GM12865 (cell line): ENCODE results near the gene KDM5A.
"Not testable (repeated sequence)": the region's sequence is repeated elsewhere in the genome, so short reads cannot be mapped to it uniquely, and the experiment has no call there.

Source experiments
- DNase-seq: peaks from one replicate; pipeline ENCODE4 v3.0.0; 2010; ENCODE audit warnings: low read depth
- H3K4me3 ChIP-seq: 2 replicates; pipeline ENCODE4 v1.5.1; 2011; ENCODE audit warnings: mild to moderate bottlenecking, low read depth, low read length, control low read depth
- TF ChIP-seq, protein P1 (sequence below): IDR thresholded peaks from 2 replicates; pipeline ENCODE4 v1.5.1; 2011; ENCODE audit warnings: low read length, control low read depth, low read depth, inconsistent platforms; ENCODE audit not compliant: insufficient read depth; ENCODE audit errors: missing control alignments

Gene KDM5A

DNA sequence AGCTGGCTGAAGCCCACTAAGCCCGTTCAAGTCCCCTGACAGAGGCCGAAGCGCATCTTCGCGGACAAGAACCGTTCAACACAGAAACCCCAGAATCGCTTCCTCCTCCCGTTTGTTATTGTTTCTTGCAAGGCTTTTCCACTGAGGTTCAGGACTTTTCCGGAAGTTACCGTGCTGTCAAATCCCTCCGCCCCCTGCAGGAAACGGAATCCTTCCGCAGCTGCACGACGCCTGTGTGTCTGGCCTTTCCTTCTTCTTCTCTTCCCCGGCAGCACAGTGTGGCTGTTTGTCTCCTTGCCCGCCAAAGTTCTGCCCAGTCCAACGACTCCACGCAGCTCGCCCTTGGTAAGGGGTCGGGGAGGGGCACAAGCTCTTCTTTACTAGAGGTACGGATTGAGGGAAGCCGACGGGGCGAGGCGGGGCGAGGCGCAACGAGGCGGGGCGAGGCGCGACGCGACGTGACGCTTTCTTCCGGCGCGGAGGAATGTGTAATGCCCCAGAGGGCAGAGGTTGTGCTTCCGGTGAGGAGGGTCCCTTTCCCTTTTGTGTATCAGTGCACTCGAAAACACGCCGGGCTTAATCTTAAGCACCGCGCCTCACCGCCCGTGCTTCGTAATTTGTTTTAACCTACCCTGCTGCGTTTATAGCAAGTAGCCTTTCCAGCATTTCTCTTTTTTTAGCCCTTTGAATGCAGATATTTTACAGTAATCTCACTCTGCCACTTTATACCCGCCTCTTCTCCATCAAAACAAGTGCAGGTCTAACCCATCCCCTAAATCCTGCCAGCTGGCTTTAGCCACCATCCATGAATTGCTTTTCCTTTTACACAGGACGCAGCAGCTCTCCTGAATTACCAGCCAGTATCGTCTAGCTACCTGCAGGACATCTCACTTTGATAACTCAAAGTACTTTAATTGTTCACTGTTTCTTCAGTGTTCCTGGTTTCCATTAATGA lies at the start of gene KDM5A:
TSS of gene KDM5A (minus strand) at position 179 of the 955 bp plus-strand sequence. CDS start 229 bp downstream, outside the sequence.
- peak; percentile 95 for DNase-seq
- TF ChIP-seq, protein P1, sequence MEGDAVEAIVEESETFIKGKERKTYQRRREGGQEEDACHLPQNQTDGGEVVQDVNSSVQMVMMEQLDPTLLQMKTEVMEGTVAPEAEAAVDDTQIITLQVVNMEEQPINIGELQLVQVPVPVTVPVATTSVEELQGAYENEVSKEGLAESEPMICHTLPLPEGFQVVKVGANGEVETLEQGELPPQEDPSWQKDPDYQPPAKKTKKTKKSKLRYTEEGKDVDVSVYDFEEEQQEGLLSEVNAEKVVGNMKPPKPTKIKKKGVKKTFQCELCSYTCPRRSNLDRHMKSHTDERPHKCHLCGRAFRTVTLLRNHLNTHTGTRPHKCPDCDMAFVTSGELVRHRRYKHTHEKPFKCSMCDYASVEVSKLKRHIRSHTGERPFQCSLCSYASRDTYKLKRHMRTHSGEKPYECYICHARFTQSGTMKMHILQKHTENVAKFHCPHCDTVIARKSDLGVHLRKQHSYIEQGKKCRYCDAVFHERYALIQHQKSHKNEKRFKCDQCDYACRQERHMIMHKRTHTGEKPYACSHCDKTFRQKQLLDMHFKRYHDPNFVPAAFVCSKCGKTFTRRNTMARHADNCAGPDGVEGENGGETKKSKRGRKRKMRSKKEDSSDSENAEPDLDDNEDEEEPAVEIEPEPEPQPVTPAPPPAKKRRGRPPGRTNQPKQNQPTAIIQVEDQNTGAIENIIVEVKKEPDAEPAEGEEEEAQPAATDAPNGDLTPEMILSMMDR, result no peak
- H3K4me3 ChIP-seq, result peak within 1 kb of the TSS; percentile 99

DNA sequence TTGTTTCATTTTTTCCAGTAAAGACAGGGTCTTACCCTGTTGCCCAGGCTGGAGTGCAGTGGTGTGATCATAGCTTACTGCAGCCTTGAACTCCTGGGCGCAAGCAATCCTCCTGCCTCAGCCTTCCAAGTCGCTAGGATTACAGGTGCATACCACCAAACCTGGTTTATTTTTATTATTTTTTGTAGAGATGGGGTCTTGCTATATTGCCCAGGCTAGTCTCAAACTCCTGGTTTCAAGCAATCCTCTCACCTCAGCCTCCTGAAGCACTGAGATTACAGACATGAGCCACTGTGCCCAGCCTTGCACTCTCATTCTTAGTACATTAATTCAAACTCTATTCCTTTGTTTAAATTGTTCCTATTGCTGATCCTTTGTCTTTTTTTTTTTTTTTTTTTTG lies 46.6 kb upstream of the KDM5A start:
- not testable (repeated sequence) for H3K4me3 ChIP-seq, DNase-seq

DNA sequence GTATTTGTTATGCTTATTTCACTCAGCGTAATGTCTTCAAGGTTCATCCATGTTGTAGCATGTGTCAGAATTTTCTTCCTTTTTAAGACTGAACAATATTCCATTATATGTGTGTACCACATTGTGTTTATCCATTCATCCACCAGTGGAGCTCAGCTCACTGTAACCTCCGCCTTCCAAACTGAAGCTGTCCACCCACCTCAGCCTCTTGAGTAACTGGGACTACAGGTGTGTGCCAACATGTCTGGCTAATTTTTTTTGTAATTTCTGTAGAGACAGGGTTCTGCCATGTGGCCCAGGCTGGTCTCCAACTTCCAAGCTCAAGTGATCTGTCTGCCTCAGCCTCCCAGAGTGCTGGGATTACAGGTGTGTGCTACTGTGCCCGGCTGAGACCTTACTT lies 33.4 kb upstream of the KDM5A start:
- TF ChIP-seq, protein P1, result no peak
- H3K4me3 ChIP-seq, result no peak overlapping the region
- no peak for DNase-seq

DNA sequence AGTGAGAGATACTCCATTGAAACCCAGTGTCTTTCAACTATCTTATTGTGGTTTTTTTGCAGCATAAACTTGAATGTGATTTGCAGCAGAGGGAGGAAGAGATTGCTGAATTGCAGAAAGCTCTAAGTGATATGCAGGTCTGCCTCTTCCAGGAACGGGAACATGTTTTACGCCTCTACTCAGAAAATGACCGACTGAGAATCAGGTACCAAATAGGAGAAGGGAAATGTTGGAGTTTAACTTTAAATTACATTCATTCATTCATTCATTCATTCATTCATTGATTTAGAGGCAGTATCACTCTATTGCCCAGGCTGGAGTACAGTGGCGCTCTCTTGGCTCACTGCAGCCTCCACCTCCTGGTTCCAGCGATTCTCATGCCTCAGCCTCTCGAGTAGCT lies 29.3 kb upstream of the KDM5A start:
- H3K4me3 ChIP-seq, result no peak overlapping the region
- TF ChIP-seq, protein P1, result no peak
- no peak for DNase-seq

DNA sequence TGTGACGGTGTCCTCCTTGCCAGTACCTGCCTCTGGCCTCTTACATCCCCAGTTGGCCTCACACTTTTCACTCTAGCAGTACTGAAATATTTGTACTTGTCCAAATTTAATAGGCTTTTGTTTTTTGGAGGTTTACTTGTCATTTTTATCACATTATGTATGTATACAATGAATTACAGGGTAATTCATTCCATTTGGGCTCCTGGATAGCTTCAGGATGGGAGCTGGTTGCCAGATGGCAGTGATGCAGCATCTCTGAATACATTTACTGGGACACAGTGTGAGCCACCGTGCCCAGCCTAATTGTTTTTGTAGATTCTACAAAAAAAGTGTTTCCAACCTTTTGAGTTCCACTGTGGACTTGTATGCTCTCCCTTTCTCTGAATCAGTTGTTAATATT lies 25.7 kb upstream of the KDM5A start:
- TF ChIP-seq, protein P1, result no peak
- DNase-seq, result no peak
- no peak overlapping the region for H3K4me3 ChIP-seq

DNA sequence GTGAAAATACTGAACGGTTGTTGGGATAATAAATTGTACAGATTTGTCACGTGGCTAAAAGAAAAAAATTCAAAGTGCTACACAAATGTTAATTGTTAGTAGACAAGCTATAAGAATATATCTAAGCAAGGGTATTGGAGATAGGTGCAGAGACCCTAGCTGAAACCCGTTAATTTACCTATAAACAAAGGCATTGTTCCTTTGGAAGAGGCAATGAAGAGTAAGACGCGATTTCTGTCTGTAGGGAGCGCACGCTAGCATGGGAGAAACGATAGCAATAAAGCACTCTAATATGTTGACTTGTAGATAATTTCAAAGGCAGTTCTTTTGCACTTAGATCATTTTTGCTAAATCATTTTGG lies 12.9 kb upstream of the KDM5A start:
- TF ChIP-seq, protein P1, result no peak
- DNase-seq, result peak; percentile 29
- peak overlapping the region; percentile 73 for H3K4me3 ChIP-seq

DNA sequence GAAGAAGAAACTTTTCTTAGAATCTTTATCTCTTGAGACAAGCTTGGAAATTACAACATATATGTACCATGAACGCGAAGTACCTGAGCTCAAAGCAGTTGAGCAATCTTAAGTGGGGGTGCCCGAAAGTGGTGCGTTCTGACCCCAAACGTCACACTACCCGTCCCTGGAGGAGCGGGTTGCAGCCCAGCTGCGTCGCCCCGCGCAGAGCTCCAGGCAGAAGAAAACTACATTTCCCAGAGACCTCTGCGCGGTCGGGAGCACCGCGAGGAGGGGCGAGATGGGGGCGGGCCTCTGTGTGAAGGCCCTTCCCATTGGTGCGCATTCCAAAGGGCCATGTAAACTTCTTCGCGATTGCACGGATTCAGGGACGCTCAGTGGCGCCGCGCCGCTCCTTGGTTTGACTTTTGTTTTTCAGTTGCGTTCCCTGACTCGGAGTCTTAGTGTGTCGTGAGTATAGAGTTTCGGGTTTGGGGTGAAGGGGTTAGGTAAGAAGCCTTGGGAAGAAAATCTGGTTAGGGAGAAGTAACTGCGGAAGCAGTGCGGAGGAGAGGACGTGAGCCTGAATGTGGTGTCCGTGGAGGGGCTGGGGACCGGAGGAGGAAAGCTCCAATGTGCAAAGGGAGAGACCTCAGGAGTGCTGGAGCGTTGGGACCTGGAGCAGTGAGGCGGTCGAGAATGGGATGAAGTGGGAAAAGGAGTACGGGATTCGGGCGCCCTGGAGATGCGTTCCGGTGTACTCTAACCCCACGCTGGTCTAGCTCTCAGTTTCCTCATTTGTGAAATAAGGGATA lies 12.3 kb upstream of the KDM5A start, which contains the start of gene CCDC77:
TSS of gene CCDC77 (plus strand) at position 410 of the 794 bp plus-strand sequence. CDS start 7,740 bp downstream, outside the sequence.
- TF ChIP-seq, protein P1, result no peak
- peak; percentile 96 for DNase-seq
- H3K4me3 ChIP-seq, result peak within 1 kb of the TSS; percentile 73
